Astrocyte (in vitro differentiated cells and primary cell): ENCODE measurements around the gene SAMD4B. TPM values are rescaled to one million over a fixed set of nuclear protein-coding genes. Genes with fewer than 3 reads are reported as not detected.

Experiments
- DNase-seq: peaks from one replicate; pipeline ENCODE4 v3.0.0-alpha.2; 2010; ENCODE audit warnings: low read depth
- FAIRE-seq: peaks from 2 replicates; lab custom pipeline; 2011; peaks lifted over from hg19 to GRCh38; lab: Jason Lieb, UNC
- H2AFZ ChIP-seq: 2 replicates; pipeline ENCODE4 v1.6.0; 2012; ENCODE audit warnings: low read depth, low read length, inconsistent platforms
- H3K27ac ChIP-seq: 2 replicates; pipeline ENCODE4 v1.5.1; 2011; ENCODE audit warnings: low read depth, low read length, inconsistent platforms
- H3K27me3 ChIP-seq: 2 replicates; pipeline ENCODE4 v1.6.0; 2011; ENCODE audit warnings: low read length, inconsistent platforms; ENCODE audit not compliant: insufficient read depth
- H3K36me3 ChIP-seq: 2 replicates; pipeline ENCODE4 v1.5.1; 2011; ENCODE audit warnings: low read length, inconsistent platforms; ENCODE audit not compliant: insufficient read depth
- H3K4me1 ChIP-seq: 2 replicates; pipeline ENCODE4 v1.5.1; 2011; ENCODE audit warnings: low read length, inconsistent platforms; ENCODE audit not compliant: insufficient read depth
- H3K4me2 ChIP-seq: 2 replicates; pipeline ENCODE4 v1.6.0; 2012; ENCODE audit warnings: low read length, inconsistent platforms
- H3K4me3 ChIP-seq: 2 replicates; pipeline ENCODE4 v1.5.1; 2011; ENCODE audit warnings: low read depth, mild to moderate bottlenecking, low read length, inconsistent platforms; ENCODE audit not compliant: insufficient read depth
- H3K79me2 ChIP-seq: 2 replicates; pipeline ENCODE4 v1.6.0; 2012; ENCODE audit warnings: mild to moderate bottlenecking, low read length, inconsistent platforms; ENCODE audit not compliant: insufficient read depth
- H3K9ac ChIP-seq: 2 replicates; pipeline ENCODE4 v1.6.0; 2012; ENCODE audit warnings: mild to moderate bottlenecking, low read length, inconsistent platforms
- H3K9me3 ChIP-seq: 2 replicates; pipeline ENCODE4 v1.5.1; 2012; ENCODE audit warnings: low read depth, mild to moderate bottlenecking, low read length, inconsistent platforms; ENCODE audit not compliant: insufficient read depth
- H4K20me1 ChIP-seq: 2 replicates; pipeline ENCODE4 v1.6.0; 2012; ENCODE audit warnings: low read length, inconsistent platforms; ENCODE audit not compliant: insufficient read depth
- H3K27ac Mint-ChIP-seq: one replicate; pipeline ENCODE4 v1.8.0; 2021; ENCODE audit warnings: mild to moderate bottlenecking, mixed read lengths; ENCODE audit not compliant: unreplicated experiment
- H3K27me3 Mint-ChIP-seq: one replicate; pipeline ENCODE4 v1.8.0; 2021; ENCODE audit warnings: low read depth, mixed read lengths; ENCODE audit not compliant: unreplicated experiment
- H3K36me3 Mint-ChIP-seq: one replicate; pipeline ENCODE4 v1.8.0; 2021; ENCODE audit warnings: low read depth, mixed read lengths; ENCODE audit not compliant: unreplicated experiment
- H3K4me1 Mint-ChIP-seq: one replicate; pipeline ENCODE4 v1.8.0; 2021; ENCODE audit warnings: low read depth, mixed read lengths; ENCODE audit not compliant: unreplicated experiment
- H3K4me3 Mint-ChIP-seq: one replicate; pipeline ENCODE4 v1.8.0; 2021; ENCODE audit warnings: mild to moderate bottlenecking, moderate library complexity, mixed read lengths; ENCODE audit not compliant: unreplicated experiment
- H3K9me3 Mint-ChIP-seq: one replicate; pipeline ENCODE4 v1.8.0; 2021; ENCODE audit warnings: mild to moderate bottlenecking, mixed read lengths; ENCODE audit not compliant: unreplicated experiment
- EZH2 ChIP-seq: IDR thresholded peaks from 2 replicates; pipeline ENCODE4 v1.6.1; 2012; ENCODE audit warnings: mild to moderate bottlenecking, low read length, inconsistent platforms; ENCODE audit not compliant: insufficient read depth
- total RNA-seq: library from RNA; stranded (reverse); gene quantifications from 2 replicates; pipeline ENCODE4 v1.2.1, GENCODE V29; 2021
- TF ChIP-seq, protein P1 (sequence below): IDR thresholded peaks from 2 replicates; pipeline ENCODE4 v1.5.1; 2011; ENCODE audit warnings: low read depth, mild to moderate bottlenecking, inconsistent platforms, low read length, moderate library complexity; ENCODE audit not compliant: insufficient read depth

The SAMD4B gene
- total RNA-seq, 1 donor from 2014 or later, result 98.6 TPM

- FAIRE-seq, result no peak
- Mint-ChIP-seq H3K9me3 (no peaks in the 10 kb centered on the region), H3K27ac (peak overlapping the region; percentile 34), H3K4me3 (no peak overlapping the region), H3K4me1 (peaks cover 13% of the 10 kb centered on the region), H3K27me3 (no peaks in the 10 kb centered on the region), H3K36me3 (peaks cover 19% of the 10 kb centered on the region)
- DNase-seq, result no peak
- Histone ChIP-seq H3K79me2 (peaks cover 64% of the 10 kb centered on the region), H3K27me3 (no peaks in the 10 kb centered on the region), H3K4me2 (no peak overlapping the region), H4K20me1 (peaks cover 64% of the 10 kb centered on the region), H2AFZ (no peak overlapping the region), H3K27ac (no peak overlapping the region), H3K4me1 (peaks cover 15% of the 10 kb centered on the region), H3K4me3 (no peak overlapping the region), H3K36me3 (peaks cover 18% of the 10 kb centered on the region), H3K9ac (no peak overlapping the region), H3K9me3 (no peaks in the 10 kb centered on the region)
- TF ChIP-seq, protein P1, sequence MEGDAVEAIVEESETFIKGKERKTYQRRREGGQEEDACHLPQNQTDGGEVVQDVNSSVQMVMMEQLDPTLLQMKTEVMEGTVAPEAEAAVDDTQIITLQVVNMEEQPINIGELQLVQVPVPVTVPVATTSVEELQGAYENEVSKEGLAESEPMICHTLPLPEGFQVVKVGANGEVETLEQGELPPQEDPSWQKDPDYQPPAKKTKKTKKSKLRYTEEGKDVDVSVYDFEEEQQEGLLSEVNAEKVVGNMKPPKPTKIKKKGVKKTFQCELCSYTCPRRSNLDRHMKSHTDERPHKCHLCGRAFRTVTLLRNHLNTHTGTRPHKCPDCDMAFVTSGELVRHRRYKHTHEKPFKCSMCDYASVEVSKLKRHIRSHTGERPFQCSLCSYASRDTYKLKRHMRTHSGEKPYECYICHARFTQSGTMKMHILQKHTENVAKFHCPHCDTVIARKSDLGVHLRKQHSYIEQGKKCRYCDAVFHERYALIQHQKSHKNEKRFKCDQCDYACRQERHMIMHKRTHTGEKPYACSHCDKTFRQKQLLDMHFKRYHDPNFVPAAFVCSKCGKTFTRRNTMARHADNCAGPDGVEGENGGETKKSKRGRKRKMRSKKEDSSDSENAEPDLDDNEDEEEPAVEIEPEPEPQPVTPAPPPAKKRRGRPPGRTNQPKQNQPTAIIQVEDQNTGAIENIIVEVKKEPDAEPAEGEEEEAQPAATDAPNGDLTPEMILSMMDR, result no peak
- no peak for TF ChIP-seq EZH2
Measured at GRCh38 chr19:39417463-39418181, 75.4 kb downstream of the SAMD4B start.

DNA sequence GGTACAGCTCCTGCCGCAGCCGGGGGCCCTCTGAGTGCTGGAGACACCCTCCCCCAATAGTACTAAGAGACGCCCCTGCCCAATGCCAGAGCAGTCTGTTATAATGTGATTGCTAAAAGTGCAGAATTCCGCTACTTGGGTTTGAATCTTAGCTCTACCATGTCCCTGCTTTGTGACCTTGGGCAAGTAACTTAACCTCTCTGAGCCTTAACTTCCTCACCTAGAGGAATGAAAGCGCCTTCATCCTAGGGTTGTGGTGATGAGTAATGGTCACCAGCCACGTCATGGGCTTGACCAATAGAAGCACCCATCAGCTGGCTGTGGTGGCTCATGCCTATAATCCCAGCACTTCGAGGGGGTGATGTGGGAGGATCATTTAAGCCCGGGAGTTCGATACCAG lies 76.8 kb downstream of the SAMD4B start:
- DNase-seq, result no peak
- peak overlapping the region; percentile 18 for H3K27ac Mint-ChIP-seq

More for the DNA sequence above, 76.8 kb downstream of the SAMD4B start:
- Histone ChIP-seq H3K4me2 (no peak overlapping the region), H3K36me3 (peaks cover 22% of the 10 kb centered on the region), H3K27ac (no peak overlapping the region), H3K4me3 (no peak overlapping the region), H4K20me1 (peaks cover 72% of the 10 kb centered on the region), H2AFZ (no peak overlapping the region), H3K27me3 (no peaks in the 10 kb centered on the region), H3K79me2 (peaks cover 58% of the 10 kb centered on the region), H3K9me3 (no peaks in the 10 kb centered on the region), H3K4me1 (peaks cover 15% of the 10 kb centered on the region), H3K9ac (no peak overlapping the region)
- H3K4me1 Mint-ChIP-seq, result peaks cover 12% of the 10 kb centered on the region
- no peaks in the 10 kb centered on the region for H3K27me3 Mint-ChIP-seq
- no peak for FAIRE-seq
- peaks cover 25% of the 10 kb centered on the region for H3K36me3 Mint-ChIP-seq
- H3K4me3 Mint-ChIP-seq, result no peak overlapping the region
- TF ChIP-seq EZH2, result no peak
- TF ChIP-seq, protein P1, result no peak
- H3K9me3 Mint-ChIP-seq, result no peaks in the 10 kb centered on the region
